Measurements from ENCODE around the gene APOBEC3H. TPM values are rescaled to one million over a fixed set of nuclear protein-coding genes. Genes with fewer than 3 reads are reported as not detected.

APOBEC3H gene
- total RNA-seq, 1 experiment from 2014 or later: not detected

- Histone ChIP-seq H3K4me1 (ENCODE audit: control insufficient read depth, insufficient read depth, low read length) (peaks cover under 1% of the 10 kb centered on the region), H3K9me3 (ENCODE audit: control insufficient read depth, insufficient read depth, low read depth, low read length) (no peaks in the 10 kb centered on the region), H3K27me3 (ENCODE audit: control insufficient read depth, insufficient read depth, low read length) (no peaks in the 10 kb centered on the region), H3K27ac (ENCODE audit: low read length) (no peak overlapping the region), H3K36me3 (ENCODE audit: control insufficient read depth, insufficient read depth, low read length) (no peaks in the 10 kb centered on the region), H3K4me3 (ENCODE audit: low read depth in 2 of 2, low read length in 2 of 2) (no peak overlapping the region)
- intact Hi-C loops (cut with micrococcal nuclease; ENCODE audit: unreplicated experiment): no loop called here
- TF ChIP-seq REST (IDR thresholded peaks at IDR 0.05; ENCODE audit: insufficient read depth in 1 of 2, low read depth in 2 of 2, low read length in 1 of 2) (no peak), CTCF (IDR thresholded peaks at IDR 0.05) (no peak), POLR2AphosphoS5 (IDR thresholded peaks at IDR 0.05; ENCODE audit: low read depth, low read length) (no peak), TCF7L2 (IDR thresholded peaks at IDR 0.05; ENCODE audit: low read depth, low read length) (no peak)
- in situ Hi-C loops (cut with HindIII; ENCODE audit: low pct_unique_long_range_greater_than_20kb, low sequenced_read_pairs): no loop called here
- ChIA-PET POLR2A (no interaction called here), CTCF (no interaction called here)
- ATAC-seq: no peak
- DNase-seq (ENCODE audit: low read depth, low spot score): no peak
- no TSS peak for BruUV-seq (replicated peaks)
Observed at GRCh38 chr22:39138357-39138997, 41.4 kb downstream of the APOBEC3H start.

GRCh38 chr22:39139933-39140332 lies 42.9 kb downstream of the APOBEC3H start:
- POLR2A ChIA-PET: no interaction called here
- CTCF ChIA-PET: no interaction called here
- DNase-seq (ENCODE audit: low read depth, low spot score): no peak
- intact Hi-C loops (cut with micrococcal nuclease; ENCODE audit: unreplicated experiment) (no loop called here), in situ Hi-C loops (cut with HindIII; ENCODE audit: low pct_unique_long_range_greater_than_20kb, low sequenced_read_pairs) (no loop called here)
- TF ChIP-seq CTCF (IDR thresholded peaks at IDR 0.05): no peak
- no peak for TF ChIP-seq TCF7L2 (IDR thresholded peaks at IDR 0.05; ENCODE audit: low read depth, low read length)
- no peak for TF ChIP-seq REST (IDR thresholded peaks at IDR 0.05; ENCODE audit: insufficient read depth in 1 of 2, low read depth in 2 of 2, low read length in 1 of 2)
- TF ChIP-seq SIN3A (IDR thresholded peaks at IDR 0.05; ENCODE audit: borderline replicate concordance, insufficient read depth, low read depth, low read length): no peak
- no peak for TF ChIP-seq POLR2AphosphoS5 (IDR thresholded peaks at IDR 0.05; ENCODE audit: low read depth, low read length)
- no TSS peak for BruUV-seq (replicated peaks)
- Histone ChIP-seq H3K4me1 (ENCODE audit: control insufficient read depth, insufficient read depth, low read length) (peaks cover 7% of the 10 kb centered on the region), H3K36me3 (ENCODE audit: control insufficient read depth, insufficient read depth, low read length) (no peaks in the 10 kb centered on the region), H3K4me3 (ENCODE audit: low read depth in 2 of 2, low read length in 2 of 2) (no peak overlapping the region), H3K9me3 (ENCODE audit: control insufficient read depth, insufficient read depth, low read depth, low read length) (no peaks in the 10 kb centered on the region), H3K27me3 (ENCODE audit: control insufficient read depth, insufficient read depth, low read length) (no peaks in the 10 kb centered on the region), H3K27ac (ENCODE audit: low read length) (no peak overlapping the region)
- ATAC-seq: no peak

All from Panc1 (cell line).